ENCODE data around the gene NEU1.

- TF ChIP-seq GATA2 (IDR thresholded peaks at IDR 0.05; ENCODE audit: low read depth, low read length) = no peak
- TF ChIP-seq GATA3 (IDR thresholded peaks at IDR 0.05; ENCODE audit: low read depth, low read length) = no peak
Observed at GRCh38 chr6:31896856-31897611, 34.4 kb upstream of the NEU1 start.
